GM12875 (cell line): ENCODE measurements around the gene ZNF175.
"Not testable (repeated sequence)": the region's sequence is repeated elsewhere in the genome, so short reads cannot be mapped to it uniquely, and the experiment has no call there.

Source experiments
- H3K4me3 ChIP-seq: one replicate; pipeline ENCODE4 v1.5.1; 2011; ENCODE audit warnings: low read depth, low read length, control low read depth
- TF ChIP-seq, protein P1 (sequence below): IDR thresholded peaks from 2 replicates; pipeline ENCODE4 v1.5.1; 2011; ENCODE audit warnings: low read depth, mild to moderate bottlenecking, control low read depth, inconsistent platforms, low read length, moderate library complexity, borderline replicate concordance; ENCODE audit not compliant: insufficient read depth

The ZNF175 gene

GRCh38 chr19:51628153-51628939, 57.3 kb downstream of the ZNF175 start:
- TF ChIP-seq, protein P1, sequence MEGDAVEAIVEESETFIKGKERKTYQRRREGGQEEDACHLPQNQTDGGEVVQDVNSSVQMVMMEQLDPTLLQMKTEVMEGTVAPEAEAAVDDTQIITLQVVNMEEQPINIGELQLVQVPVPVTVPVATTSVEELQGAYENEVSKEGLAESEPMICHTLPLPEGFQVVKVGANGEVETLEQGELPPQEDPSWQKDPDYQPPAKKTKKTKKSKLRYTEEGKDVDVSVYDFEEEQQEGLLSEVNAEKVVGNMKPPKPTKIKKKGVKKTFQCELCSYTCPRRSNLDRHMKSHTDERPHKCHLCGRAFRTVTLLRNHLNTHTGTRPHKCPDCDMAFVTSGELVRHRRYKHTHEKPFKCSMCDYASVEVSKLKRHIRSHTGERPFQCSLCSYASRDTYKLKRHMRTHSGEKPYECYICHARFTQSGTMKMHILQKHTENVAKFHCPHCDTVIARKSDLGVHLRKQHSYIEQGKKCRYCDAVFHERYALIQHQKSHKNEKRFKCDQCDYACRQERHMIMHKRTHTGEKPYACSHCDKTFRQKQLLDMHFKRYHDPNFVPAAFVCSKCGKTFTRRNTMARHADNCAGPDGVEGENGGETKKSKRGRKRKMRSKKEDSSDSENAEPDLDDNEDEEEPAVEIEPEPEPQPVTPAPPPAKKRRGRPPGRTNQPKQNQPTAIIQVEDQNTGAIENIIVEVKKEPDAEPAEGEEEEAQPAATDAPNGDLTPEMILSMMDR = no peak
- no peak overlapping the region for H3K4me3 ChIP-seq

DNA sequence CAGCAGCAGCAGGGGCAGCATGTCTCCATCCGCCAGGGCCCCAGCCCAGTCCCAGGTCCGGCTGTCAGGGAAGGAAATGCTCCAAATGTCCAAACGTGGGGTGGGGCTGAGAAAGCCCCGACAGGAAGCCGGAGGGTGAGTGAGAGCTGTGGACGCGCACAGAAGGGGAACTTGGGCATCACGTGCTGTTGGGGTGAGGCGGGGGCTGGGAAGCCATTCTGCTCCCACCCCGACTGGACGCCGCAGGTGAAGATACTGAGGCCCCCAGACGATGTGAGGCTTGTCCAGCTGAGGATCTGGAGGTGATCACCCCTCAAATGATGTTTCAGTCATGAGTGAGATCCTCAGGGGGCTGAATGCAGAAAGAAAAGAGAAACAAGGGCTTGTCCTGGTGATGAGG, 59.2 kb downstream of the ZNF175 start, which contains the start of gene SIGLEC5:
Gene SIGLEC5 (minus strand): TSS at position 87 of the 400 bp plus-strand sequence. CDS start 66 bp downstream, at position 21.
- not testable (repeated sequence) for H3K4me3 ChIP-seq

- TF ChIP-seq, protein P1 = no peak
- H3K4me3 ChIP-seq = no peak overlapping the region
Observed at GRCh38 chr19:51632126-51632525, 61.0 kb downstream of the ZNF175 start.

- H3K4me3 ChIP-seq = no peak overlapping the region
- TF ChIP-seq, protein P1 = peak; percentile 36; the same call in 1 of the 2 replicates
Observed at GRCh38 chr19:51637362-51637978, 66.4 kb downstream of the ZNF175 start.

DNA sequence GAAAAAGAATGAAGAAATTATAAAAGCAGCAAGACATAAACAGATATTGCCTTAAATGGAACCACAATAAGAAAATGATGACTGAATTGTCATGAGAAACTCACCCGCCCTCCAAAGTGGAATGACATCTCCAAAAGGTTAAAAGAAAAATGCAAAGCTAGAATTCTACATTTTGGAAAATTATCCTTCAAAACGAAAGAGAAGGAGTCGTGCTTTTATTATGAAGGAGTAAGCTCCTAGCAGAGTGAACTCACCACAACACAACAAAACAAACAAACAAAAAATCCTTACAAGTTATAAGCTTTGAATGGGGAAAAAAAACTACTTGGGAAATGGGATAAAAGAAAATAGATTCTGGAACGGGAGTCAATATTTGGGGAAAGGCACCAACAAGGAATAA, 68.8 kb downstream of the ZNF175 start:
- H3K4me3 ChIP-seq = no peak overlapping the region
- TF ChIP-seq, protein P1 = no peak

DNA sequence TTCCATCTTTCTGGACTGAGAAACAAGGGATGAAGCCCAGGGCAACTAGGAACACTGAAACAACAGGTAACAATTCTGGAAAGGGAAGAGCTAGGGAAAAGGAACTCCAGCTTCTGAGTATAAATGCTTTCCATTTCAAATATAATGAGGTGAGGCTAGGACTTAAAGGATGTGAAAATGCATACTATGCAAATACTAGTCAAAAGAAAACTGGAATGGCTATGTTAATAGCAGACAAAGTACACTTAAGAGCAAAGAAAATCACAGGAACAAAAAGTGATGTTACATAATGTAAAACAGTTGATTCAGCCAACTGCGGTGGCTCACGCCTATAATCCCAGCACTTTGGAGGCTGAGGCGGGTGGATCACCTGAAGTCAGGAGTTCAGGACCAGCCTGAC, 69.3 kb downstream of the ZNF175 start:
- TF ChIP-seq, protein P1 = no peak
- H3K4me3 ChIP-seq = no peak overlapping the region

- TF ChIP-seq, protein P1 = no peak
- H3K4me3 ChIP-seq = no peak overlapping the region
Observed at GRCh38 chr19:51641648-51642047, 70.6 kb downstream of the ZNF175 start.
